Panc1 (cell line): Measurements from ENCODE around the gene MINK1. TPM values are rescaled to one million over a fixed set of nuclear protein-coding genes. Genes with fewer than 3 reads are reported as not detected.

Experiments used
- ATAC-seq: fragments of 200-7000 bp; cut with Tn5 transposase; 2 replicates; pipeline ENCODE4 v1.9.1; 2020; ENCODE audit warnings: mild to moderate bottlenecking, moderate library complexity
- BruUV-seq: library from RNA; stranded (reverse); fragments of 400-500 nt; replicated peaks from 2 replicates; lab custom pipeline; 2021; lab: Mats Ljungman, UMichigan
- CTCF ChIA-PET: fragments of 300-600 bp; sonication (Branson Sonifier 250); formaldehyde crosslinking; loops from one replicate; lab custom pipeline; 2022; ENCODE audit warnings: antibody characterized with exemption; lab: Charles Lee
- POLR2A ChIA-PET: fragments of 300-600 bp; sonication (Branson Sonifier 250); formaldehyde crosslinking; loops from one replicate; lab custom pipeline; 2022; ENCODE audit warnings: antibody characterized with exemption; lab: Charles Lee
- DNase-seq: peaks from one replicate; pipeline ENCODE4 v3.0.0-alpha.2; 2010; ENCODE audit warnings: low read depth, low spot score
- H3K27ac ChIP-seq: 2 replicates; pipeline ENCODE4 v1.5.1; 2011; ENCODE audit warnings: mild to moderate bottlenecking, low read length, inconsistent platforms
- H3K27me3 ChIP-seq: fragments of 200-500 bp; sonication (Bioruptor generic); 2 replicates; pipeline ENCODE4 v1.6.0; 2014; ENCODE audit warnings: low read length, inconsistent platforms; ENCODE audit not compliant: control insufficient read depth, insufficient read depth
- H3K36me3 ChIP-seq: fragments of 200-500 bp; sonication (Bioruptor generic); 2 replicates; pipeline ENCODE4 v1.5.1; 2014; ENCODE audit warnings: inconsistent platforms, mild to moderate bottlenecking, low read length, moderate library complexity; ENCODE audit not compliant: control insufficient read depth, insufficient read depth
- H3K4me1 ChIP-seq: 2 replicates; pipeline ENCODE4 v1.5.1; 2011; ENCODE audit warnings: inconsistent platforms, mild to moderate bottlenecking, low read length, moderate library complexity; ENCODE audit not compliant: control insufficient read depth, insufficient read depth
- H3K4me3 ChIP-seq, 2 experiments: 2 replicates each; pipeline ENCODE4 v1.5.1; 2011 to 2012; ENCODE audit warnings: low read depth in 2 of 2, low read length in 2 of 2, mild to moderate bottlenecking in 2 of 2, inconsistent platforms in 1 of 2, moderate library complexity in 1 of 2
- H3K9me3 ChIP-seq: fragments of 200-500 bp; sonication (Bioruptor generic); 2 replicates; pipeline ENCODE4 v1.5.1; 2014; ENCODE audit warnings: low read depth, mild to moderate bottlenecking, inconsistent platforms, low read length, moderate library complexity; ENCODE audit not compliant: control insufficient read depth, insufficient read depth
- CTCF ChIP-seq: fragments of 450-650 bp; IDR thresholded peaks from 2 replicates; pipeline ENCODE4 v1.5.1; 2017; ENCODE audit warnings: mild to moderate bottlenecking
- POLR2AphosphoS5 ChIP-seq: IDR thresholded peaks from 2 replicates; pipeline ENCODE4 v1.6.1; 2012; ENCODE audit warnings: mild to moderate bottlenecking, low read depth, low read length, moderate library complexity
- REST ChIP-seq, 2 experiments: IDR thresholded peaks; 2 replicates each; pipeline ENCODE4 v1.6.1; 2011 to 2012; ENCODE audit warnings: low read depth in 2 of 2, control low read depth in 1 of 2, low read length in 1 of 2, mild to moderate bottlenecking in 1 of 2, moderate library complexity in 1 of 2; ENCODE audit not compliant: insufficient read depth in 1 of 2
- SIN3A ChIP-seq: IDR thresholded peaks from 2 replicates; pipeline ENCODE4 v1.6.1; 2012; ENCODE audit warnings: low read depth, mild to moderate bottlenecking, low read length, moderate library complexity, borderline replicate concordance; ENCODE audit not compliant: insufficient read depth
- TCF7L2 ChIP-seq: IDR thresholded peaks from 2 replicates; pipeline ENCODE4 v1.6.1; 2011; ENCODE audit warnings: mild to moderate bottlenecking, low read depth, low read length, inconsistent platforms
- in situ Hi-C: cut with HindIII; loops from 2 replicates; pipeline ENCODE4 v1.10.0; 2016; ENCODE audit warnings: low sequenced_read_pairs, low pct_unique_long_range_greater_than_20kb
- intact Hi-C: fragments of 100-400 bp; cut with micrococcal nuclease; formaldehyde crosslinking; loops from one replicate; pipeline ENCODE4 v1.10.0; 2022; ENCODE audit not compliant: unreplicated experiment
- total RNA-seq: library from RNA; stranded (reverse); gene quantifications from one replicate; pipeline ENCODE4 v1.2.1, GENCODE V29; 2021; ENCODE audit not compliant: unreplicated experiment

The MINK1 gene
- total RNA-seq, 1 experiment from 2014 or later: 78.2 TPM

DNA sequence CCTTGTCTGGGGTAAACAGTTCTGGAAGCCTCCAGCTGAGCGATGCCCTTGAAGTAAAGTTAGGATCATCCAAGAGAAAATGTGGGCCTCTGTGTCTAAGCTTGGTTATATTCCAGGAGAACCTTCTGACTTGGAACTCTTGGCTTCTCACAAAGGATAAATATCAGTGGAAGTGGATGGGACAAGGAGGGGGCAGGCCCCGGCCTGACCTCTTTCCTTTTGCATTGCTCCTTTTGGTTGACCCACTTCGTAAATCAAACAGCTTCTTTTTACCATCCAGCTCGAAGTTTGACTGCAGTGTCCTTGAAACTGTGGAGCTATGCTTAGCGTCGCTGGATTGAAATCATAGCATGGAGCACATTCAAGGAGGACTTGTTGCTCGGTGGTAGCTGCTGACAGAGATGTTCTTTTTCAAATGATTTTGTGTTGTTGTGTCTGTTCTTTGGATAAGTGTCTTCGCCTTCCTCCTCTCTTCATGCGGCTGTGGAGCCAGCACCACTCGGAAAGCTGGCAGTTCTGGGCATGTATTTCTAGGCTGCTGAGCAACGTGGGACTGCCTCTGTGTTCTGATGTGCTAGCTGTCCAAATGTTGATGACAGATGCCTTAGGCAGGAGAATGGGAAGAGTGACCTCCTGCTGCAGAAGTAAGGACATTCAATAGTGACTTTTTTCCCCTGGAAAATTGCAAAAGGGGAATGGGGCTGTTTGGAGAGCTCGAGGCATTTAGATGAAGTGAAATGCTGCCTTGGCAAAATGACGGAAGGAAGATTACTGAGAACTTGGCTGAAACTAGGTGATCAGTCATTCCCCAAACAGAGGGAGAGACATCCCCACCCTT is 4.5 kb downstream of the MINK1 start:
- H3K27me3 ChIP-seq: no peaks in the 10 kb centered on the region
- POLR2A ChIA-PET: no interaction called here
- H3K4me3 ChIP-seq: no peak overlapping the region
- H3K4me1 ChIP-seq: peaks cover 15% of the 10 kb centered on the region
- H3K36me3 ChIP-seq: no peaks in the 10 kb centered on the region
- in situ Hi-C loops: no loop called here
- TF ChIP-seq SIN3A (no peak), TCF7L2 (no peak), REST (IDR thresholded peaks at IDR 0.05; ENCODE audit: insufficient read depth in 1 of 2, low read depth in 2 of 2, low read length in 1 of 2) (no peak), CTCF (no peak), POLR2AphosphoS5 (no peak)
- CTCF ChIA-PET: interaction anchor here (0.6 kb wide), 1 partner anchor 1236 kb away, joined by 6 read pairs; no protein-coding TSS in a partner anchor
- H3K9me3 ChIP-seq: no peaks in the 10 kb centered on the region
- intact Hi-C loops: no loop called here
- no peak for DNase-seq
- no TSS peak for BruUV-seq
- no peak overlapping the region for H3K27ac ChIP-seq
- no peak for ATAC-seq

- CTCF ChIA-PET: interaction anchor here (0.6 kb wide), 1 partner anchor 1237 kb away, joined by 6 read pairs; no protein-coding TSS in a partner anchor
- no peak for DNase-seq
- Histone ChIP-seq H3K4me1 (peaks cover 15% of the 10 kb centered on the region), H3K4me3 (no peak overlapping the region), H3K36me3 (no peaks in the 10 kb centered on the region), H3K27ac (no peak overlapping the region), H3K9me3 (no peaks in the 10 kb centered on the region), H3K27me3 (no peaks in the 10 kb centered on the region)
- POLR2A ChIA-PET: no interaction called here
- TF ChIP-seq SIN3A (no peak), POLR2AphosphoS5 (no peak), CTCF (no peak), REST (IDR thresholded peaks at IDR 0.05; ENCODE audit: insufficient read depth in 1 of 2, low read depth in 2 of 2, low read length in 1 of 2) (no peak), TCF7L2 (no peak)
- ATAC-seq: no peak
- BruUV-seq: no TSS peak
- in situ Hi-C loops: no loop called here
- intact Hi-C loops: no loop called here
Observed at GRCh38 chr17:4838309-4838785, 5.2 kb downstream of the MINK1 start.
